ENCODE results near the gene HMCES.

DNA sequence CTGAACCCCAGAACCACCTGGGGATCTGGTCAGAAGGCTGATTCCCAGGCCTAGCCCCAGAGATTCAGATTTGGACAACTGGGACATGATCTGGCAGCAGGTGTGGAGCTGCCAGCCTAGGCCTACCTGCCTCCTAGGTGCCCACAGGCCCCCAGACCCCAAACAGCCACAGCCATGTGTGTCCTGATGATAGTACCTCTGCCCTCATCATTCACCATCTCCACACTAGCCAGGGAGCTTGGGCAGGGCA, 34.7 kb downstream of the HMCES start:
- TF ChIP-seq, protein P1, sequence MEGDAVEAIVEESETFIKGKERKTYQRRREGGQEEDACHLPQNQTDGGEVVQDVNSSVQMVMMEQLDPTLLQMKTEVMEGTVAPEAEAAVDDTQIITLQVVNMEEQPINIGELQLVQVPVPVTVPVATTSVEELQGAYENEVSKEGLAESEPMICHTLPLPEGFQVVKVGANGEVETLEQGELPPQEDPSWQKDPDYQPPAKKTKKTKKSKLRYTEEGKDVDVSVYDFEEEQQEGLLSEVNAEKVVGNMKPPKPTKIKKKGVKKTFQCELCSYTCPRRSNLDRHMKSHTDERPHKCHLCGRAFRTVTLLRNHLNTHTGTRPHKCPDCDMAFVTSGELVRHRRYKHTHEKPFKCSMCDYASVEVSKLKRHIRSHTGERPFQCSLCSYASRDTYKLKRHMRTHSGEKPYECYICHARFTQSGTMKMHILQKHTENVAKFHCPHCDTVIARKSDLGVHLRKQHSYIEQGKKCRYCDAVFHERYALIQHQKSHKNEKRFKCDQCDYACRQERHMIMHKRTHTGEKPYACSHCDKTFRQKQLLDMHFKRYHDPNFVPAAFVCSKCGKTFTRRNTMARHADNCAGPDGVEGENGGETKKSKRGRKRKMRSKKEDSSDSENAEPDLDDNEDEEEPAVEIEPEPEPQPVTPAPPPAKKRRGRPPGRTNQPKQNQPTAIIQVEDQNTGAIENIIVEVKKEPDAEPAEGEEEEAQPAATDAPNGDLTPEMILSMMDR (tag by site-specific recombination; IDR thresholded peaks at IDR 0.05), result no peak
- TF ChIP-seq ZNF670 (tag by site-specific recombination; IDR thresholded peaks at IDR 0.05; ENCODE audit: low read depth), result no peak
